GM19467 (cell line): ENCODE results near the gene SVIL.
"Not testable (repeated sequence)": the region's sequence is repeated elsewhere in the genome, so short reads cannot be mapped to it uniquely, and the experiment has no call there.

ENCODE experiments used
- ATAC-seq: cut with Tn5 transposase; IDR thresholded peaks from one replicate; pipeline ENCODE4 v1.9.1; 2021; ENCODE audit warnings: mild to moderate bottlenecking, moderate library complexity; ENCODE audit not compliant: unreplicated experiment

Gene SVIL

GRCh38 chr10:29606693-29607092 is 28.1 kb downstream of the SVIL start:
- not testable (repeated sequence) for ATAC-seq

- no peak for ATAC-seq
These were observed 30.4 kb downstream of the SVIL start for GRCh38 chr10:29604291-29604825.

- no peak for ATAC-seq
These were observed 31.4 kb downstream of the SVIL start for GRCh38 chr10:29603223-29603896.

- no peak for ATAC-seq
These were observed 34.0 kb downstream of the SVIL start for GRCh38 chr10:29600821-29601220.

GRCh38 chr10:29600067-29600466 is 34.7 kb downstream of the SVIL start:
- ATAC-seq, result no peak

- ATAC-seq, result no peak
These were observed 35.9 kb downstream of the SVIL start for GRCh38 chr10:29598851-29599311.

GRCh38 chr10:29596826-29597225 is 37.9 kb downstream of the SVIL start:
- ATAC-seq, result no peak

- no peak for ATAC-seq
These were observed 38.4 kb downstream of the SVIL start for GRCh38 chr10:29596356-29596755.

- ATAC-seq, result no peak
These were observed 39.0 kb downstream of the SVIL start for GRCh38 chr10:29595636-29596225.

GRCh38 chr10:29595146-29595545 is 39.6 kb downstream of the SVIL start:
- ATAC-seq, result no peak

GRCh38 chr10:29591651-29591968 is 43.2 kb downstream of the SVIL start:
- ATAC-seq, result no peak

- no peak for ATAC-seq
These were observed 43.7 kb downstream of the SVIL start for GRCh38 chr10:29590915-29591650.

- ATAC-seq, result no peak
These were observed 45.9 kb downstream of the SVIL start for GRCh38 chr10:29588629-29589421.

- ATAC-seq, result not testable (repeated sequence)
These were observed 46.8 kb downstream of the SVIL start for GRCh38 chr10:29587750-29588628.

- ATAC-seq, result not testable (repeated sequence)
These were observed 47.5 kb downstream of the SVIL start for GRCh38 chr10:29587102-29587749.

- no peak for ATAC-seq
These were observed 48.3 kb downstream of the SVIL start for GRCh38 chr10:29586509-29586908.

- ATAC-seq, result no peak
These were observed 49.2 kb downstream of the SVIL start for GRCh38 chr10:29585488-29585976.

GRCh38 chr10:29584436-29584835 is 50.3 kb downstream of the SVIL start:
- no peak for ATAC-seq

GRCh38 chr10:29583674-29584073 is 51.1 kb downstream of the SVIL start:
- ATAC-seq, result no peak
